NCI-H146 (cell line): ENCODE data around the gene TEX38.
"Not testable (repeated sequence)": the region's sequence is repeated elsewhere in the genome, so short reads cannot be mapped to it uniquely, and the experiment has no call there.

Experiments used
- DNase-seq: peaks from one replicate; lab custom pipeline; 2025; lab: John Stamatoyannopoulos, UW

Gene TEX38

GRCh38 chr1:46655848-46656247 is 15.8 kb upstream of the TEX38 start:
- no peak for DNase-seq

- DNase-seq, result no peak
Observed at GRCh38 chr1:46656643-46657042, 15.0 kb upstream of the TEX38 start.

- no peak for DNase-seq
Observed at GRCh38 chr1:46657775-46658174, 13.9 kb upstream of the TEX38 start.

DNA sequence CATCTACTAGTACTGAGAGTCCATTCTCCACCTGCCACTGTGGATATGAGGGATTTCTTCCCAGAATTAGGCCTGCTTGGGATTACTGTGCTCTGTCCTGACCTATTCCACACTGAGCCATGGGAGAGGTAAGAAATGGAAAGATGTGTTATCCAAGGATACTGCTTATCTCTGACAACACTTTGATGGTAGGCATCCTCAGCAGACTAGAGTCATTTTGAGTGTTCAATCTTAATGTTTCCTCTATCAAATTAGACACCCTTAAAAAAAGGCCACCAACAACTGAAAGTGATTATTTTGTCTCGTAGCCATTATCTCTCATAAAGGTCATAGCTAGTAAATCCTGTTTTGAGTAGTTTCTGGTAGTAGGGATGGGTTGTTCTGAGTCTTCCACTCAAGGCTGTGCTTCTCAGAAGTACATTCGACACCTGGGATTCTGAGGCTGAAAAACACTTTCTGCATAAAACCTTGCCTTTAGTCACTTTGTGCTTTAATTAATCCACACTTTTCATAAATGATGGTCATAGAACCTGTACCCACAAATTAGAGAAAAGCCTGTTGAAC is 12.3 kb upstream of the TEX38 start:
- no peak for DNase-seq

DNA sequence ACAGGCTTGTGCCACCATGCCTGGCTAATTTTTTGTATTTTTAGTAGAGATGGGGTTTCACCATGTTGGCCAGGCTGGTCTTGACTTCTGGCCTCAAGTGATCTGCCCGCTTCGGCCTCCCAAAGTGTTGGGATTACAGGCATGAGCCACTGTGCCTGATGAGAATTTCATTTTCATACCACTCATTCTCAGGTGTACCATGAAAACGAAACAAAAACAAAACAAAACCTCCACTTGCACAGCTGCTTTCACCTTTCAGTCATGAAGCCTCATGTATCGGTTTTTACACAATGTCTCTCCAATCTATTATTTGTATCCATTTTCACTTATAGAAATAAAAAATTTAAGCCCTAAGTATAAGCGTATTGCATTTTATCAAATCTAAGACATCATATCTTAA is 11.5 kb upstream of the TEX38 start:
- DNase-seq, result not testable (repeated sequence)

DNA sequence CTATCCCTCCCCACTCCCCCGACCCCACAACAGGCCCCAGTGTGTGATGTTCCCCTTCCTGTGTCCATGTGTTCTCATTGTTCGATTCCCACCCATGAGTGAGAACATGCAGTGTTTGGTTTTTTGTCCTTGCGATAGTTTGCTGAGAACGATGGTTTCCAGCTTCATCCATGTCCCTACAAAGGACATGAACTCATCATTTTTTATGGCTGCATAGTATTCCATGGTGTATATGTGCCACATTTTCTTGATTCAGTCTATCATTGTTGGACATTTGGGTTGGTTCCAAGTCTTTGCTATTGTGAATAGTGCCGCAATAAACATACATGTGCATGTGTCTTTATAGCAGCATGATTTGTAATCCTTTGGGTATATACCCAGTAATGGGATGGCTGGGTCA is 8.7 kb upstream of the TEX38 start:
- not testable (repeated sequence) for DNase-seq

- DNase-seq, result no peak
Observed at GRCh38 chr1:46665983-46666382, 5.7 kb upstream of the TEX38 start.

DNA sequence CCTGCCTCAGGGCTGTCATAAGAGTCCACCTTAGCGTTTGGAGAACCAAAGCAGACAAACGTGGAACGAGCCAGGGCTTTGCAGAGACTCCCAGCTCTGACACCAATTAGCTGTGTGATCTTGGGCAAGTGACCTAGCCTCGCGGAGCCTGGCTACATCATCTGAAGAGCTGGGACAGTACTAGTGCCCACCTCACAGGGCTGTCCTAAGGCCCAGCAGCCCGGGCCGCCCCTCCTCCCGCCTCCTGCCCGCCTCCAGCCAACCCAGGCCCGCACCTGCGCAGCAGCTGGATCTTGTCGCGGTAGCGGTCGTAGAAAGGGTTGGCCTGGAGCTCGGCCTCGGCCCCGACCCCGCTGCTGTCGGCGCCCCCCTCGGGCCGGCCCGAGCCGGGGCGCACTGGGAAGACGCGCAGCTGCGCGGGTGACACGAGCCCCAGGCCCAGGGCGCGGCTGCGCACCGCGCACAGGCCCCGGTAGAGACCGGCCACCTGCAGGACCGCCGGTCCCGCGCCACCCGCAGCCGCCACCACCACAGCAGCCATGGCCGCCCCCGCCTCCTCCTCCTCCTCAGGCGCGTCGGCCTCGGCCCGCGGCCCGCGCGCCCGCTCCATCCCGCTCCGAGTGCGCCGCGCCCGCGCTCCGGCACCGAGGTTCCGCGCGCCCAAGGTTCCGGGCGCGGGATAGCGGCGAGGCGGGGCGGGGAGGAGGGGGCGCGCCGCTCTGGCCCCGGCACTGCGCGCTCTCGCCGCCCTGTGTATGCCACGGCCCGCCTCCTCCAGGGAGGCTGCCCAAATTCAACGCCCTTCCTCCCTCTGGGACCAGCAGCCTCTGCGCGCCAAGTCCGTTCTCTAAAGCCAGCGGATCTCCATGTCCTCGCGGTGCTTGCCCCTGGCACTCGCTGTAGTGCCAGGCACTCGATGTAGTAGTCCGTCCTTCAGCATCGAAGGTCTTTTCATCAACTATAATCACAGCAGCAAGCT is 3.6 kb upstream of the TEX38 start, which contains the start of gene ATPAF1:
ATPAF1 (minus strand) TSS at position 583 of the 979 bp plus-strand sequence; CDS start at position 541, 42 bp downstream.
- peak; percentile 66 for DNase-seq

DNA sequence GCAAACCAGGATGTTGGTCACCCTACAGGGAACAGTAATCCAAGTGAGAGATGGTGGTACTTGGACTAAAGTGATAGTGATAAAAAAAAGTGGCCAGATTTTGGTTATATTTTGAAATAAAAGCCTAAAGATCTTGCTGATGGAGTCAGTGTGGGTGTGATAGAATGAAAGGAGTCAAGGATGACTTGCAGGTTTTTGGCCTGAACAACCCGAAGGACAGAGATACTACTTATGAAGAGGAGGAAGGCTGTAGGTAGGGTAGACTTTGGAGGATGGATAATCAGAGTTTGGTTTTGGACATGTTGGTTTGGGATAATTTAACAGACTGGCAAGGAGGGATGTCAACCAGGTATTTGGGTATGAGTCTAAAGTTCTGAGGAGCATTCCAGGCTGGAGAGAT is 1.5 kb upstream of the TEX38 start:
- DNase-seq, result no peak

DNA sequence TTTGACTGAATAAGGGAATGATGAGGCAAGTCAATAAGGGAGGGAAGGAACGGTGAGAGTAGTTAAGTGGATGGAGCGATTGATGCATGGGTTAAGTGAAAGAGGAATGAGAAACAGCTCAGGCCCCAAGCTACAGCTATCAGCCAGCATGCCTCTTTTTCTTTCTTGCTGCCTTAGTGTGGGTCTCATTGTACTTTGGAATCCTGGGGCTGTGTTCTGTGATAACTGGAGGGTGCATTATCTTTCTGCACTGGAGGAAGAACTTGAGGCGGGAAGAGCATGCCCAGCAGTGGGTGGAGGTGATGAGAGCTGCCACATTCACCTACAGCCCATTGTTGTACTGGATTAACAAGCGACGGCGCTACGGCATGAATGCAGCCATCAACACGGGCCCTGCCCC is 1.0 kb downstream of the TEX38 start:
- DNase-seq, result no peak

DNA sequence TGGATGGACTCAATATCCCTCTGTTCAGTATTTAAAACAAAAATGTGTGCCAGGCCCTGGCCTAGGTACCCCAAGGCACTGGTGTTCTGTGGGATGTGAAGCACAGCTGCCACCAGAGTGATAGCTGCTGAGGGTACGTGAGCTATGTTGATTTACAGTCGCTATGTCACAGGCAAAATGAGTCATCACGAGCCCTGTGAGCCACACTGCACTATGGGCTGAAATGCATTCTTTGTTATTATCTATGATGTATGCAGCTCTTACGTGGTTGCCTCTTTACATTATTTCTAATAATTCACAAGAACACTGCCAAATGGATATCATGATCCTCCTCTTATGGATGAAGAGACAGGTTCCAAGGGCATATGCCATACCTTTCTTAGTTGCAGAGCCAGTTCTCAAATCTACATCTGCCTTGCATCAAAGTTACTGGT is 2.1 kb downstream of the TEX38 start:
- DNase-seq, result no peak

- no peak for DNase-seq
Observed at GRCh38 chr1:46675549-46676314, 4.1 kb downstream of the TEX38 start.

DNA sequence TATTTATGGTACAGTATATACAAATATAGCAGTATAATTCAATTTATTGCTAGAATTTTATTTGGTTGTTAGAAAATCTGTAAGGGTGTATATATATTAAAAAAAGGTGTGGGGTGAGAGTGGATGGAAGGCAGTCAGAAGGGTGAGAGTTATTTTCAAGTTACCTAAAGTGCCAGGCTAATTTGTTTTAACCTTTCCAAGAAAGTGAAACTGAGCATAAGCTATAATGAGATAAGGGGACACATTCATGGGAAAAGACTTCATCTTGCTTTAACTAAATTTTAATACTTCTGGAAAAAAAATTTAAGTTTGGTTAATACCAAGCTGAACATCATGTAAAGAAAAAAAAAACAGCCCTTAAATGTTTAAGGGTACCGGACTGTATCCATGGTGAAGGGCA is 4.9 kb downstream of the TEX38 start:
- DNase-seq, result no peak

DNA sequence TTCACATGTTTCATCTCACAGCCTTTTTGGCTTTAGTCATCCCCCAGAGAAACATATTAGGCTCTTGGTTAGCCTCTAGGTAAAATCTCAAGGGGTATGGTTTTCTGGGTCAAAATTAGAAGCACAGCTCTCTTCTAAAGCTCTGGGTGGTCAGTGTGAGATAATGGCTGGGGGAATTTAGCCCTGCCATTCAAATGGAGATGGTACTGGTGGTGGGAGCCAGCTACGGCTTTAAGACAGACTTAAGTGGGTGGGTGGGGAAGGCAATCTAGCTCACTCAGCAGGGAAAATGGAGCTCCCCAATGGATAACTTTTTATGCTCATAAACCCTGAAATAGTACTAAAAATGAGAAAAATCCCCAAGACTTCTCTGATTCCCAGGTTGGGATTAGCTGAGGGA is 5.7 kb downstream of the TEX38 start:
- DNase-seq, result no peak

GRCh38 chr1:46679789-46680573 is 8.3 kb downstream of the TEX38 start:
- no peak for DNase-seq

DNA sequence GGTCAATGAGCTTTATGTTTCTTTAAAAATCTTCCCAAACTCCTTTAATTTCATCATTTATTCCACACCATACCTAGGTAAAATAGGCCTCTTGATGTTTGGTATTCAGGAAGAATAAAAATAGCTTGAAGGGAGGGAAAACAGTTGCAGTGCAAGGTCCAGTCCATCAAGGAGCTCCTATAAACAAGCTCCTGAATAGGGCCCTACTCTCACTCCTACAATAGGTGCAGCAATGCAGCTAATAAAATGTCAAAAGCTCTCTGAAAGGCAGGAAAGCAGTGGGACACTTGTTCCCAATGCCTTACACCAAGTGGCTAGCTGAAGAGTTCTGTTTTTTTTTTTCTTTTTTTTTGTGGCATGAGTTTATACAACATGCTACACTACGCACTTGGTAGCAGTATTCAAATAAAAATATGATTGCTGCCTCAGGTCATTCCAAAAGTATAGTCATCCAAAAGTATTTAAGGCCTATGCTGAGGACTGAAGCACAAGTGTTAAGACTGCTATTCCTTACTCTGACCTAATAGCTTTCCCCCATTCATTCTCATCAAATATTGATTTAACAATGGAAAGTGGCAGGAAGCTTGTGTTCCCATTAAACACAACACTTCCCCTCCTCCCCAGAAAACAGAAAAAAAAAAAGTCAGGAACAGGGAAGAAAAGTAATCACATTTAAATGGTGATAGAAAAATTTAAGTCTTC is 9.8 kb downstream of the TEX38 start:
- peak; percentile 1 for DNase-seq

DNA sequence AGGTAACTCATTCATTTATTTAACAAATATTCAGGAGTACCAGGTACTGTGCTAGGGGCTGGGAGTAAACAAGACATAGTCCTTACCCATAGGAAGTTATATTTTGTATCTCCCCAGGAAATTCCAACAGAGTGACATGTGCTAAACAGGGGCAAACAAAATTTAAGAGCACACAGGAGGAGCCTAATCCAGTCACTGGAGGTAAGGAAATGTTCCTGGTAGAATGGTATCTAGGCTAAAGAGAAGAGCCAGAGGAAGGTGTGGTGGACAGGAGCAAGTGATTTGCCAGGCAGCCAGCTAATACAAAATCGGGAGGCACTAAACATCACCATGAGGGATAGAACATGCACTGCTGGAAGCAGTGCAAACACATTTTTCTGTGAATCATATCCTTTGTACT is 10.4 kb downstream of the TEX38 start:
- DNase-seq, result no peak

GRCh38 chr1:46684670-46685069 is 13.0 kb downstream of the TEX38 start:
- DNase-seq, result no peak

- no peak for DNase-seq
Observed at GRCh38 chr1:46686255-46686654, 14.6 kb downstream of the TEX38 start.

GRCh38 chr1:46687093-46687659 is 15.5 kb downstream of the TEX38 start:
- no peak for DNase-seq
